PC-3 (cell line): ENCODE results near the gene BMP7.

Experiments
- CTCF ChIP-seq: fragments of 300-600 bp; sonication (generic); conservative IDR thresholded peaks from 2 replicates; pipeline ENCODE4 v1.5.1; 2017; ENCODE audit warnings: antibody characterized with exemption, low read depth, mild to moderate bottlenecking, low read length
- EZH2 ChIP-seq: fragments of 300-600 bp; sonication (generic); IDR thresholded peaks from one replicate; pipeline ENCODE4 v1.6.1; 2017; ENCODE audit warnings: antibody characterized with exemption, mild to moderate bottlenecking, low read length; ENCODE audit not compliant: unreplicated experiment

- TF ChIP-seq EZH2: no peak
- no peak for TF ChIP-seq CTCF
Measured at GRCh38 chr20:57244627-57245214, 21.7 kb downstream of the BMP7 start.
